Peyer's patch (tissue), 4 donors: ENCODE measurements around the gene USP30.

Experiments used
- CTCF ChIP-seq, 6 experiments: fragments of 450-650 bp in 4 of 6; fragments of 200-600 bp in 2 of 6; sonication (generic) in 1 of 6; IDR thresholded peaks; one replicate each; pipeline ENCODE4 v1.5.1; 2017 to 2019; ENCODE audit warnings: antibody characterized with exemption in 6 of 6, mild to moderate bottlenecking in 3 of 6, moderate library complexity in 1 of 6
- POLR2A ChIP-seq, 2 donors: fragments of 450-650 bp; IDR thresholded peaks; one replicate each; pipeline ENCODE4 v1.5.1; 2017; ENCODE audit warnings: antibody characterized with exemption in 2 of 2, mild to moderate bottlenecking in 2 of 2, moderate library complexity in 2 of 2

DNA sequence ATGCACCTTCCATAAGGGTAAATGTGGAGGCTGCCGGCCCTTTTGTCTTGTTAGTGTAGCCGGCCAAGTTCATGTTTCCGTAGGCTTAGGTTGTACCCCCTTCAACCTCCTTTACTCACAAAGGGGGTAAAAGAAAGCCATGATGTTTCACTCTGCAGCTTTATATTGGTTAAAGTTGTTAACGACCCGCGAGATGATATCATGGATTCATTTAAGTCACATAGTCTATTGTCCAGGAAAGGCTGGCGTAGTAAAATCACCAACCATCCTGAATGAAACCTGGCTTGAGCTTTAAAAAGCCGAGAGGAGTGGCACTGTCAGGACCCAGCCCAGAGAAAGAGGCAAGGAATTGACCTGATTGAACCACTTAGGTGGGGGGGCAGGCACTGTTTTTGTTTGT lies 46.3 kb downstream of the USP30 start:
- TF ChIP-seq CTCF (IDR thresholded peaks at IDR 0.05): no peak
- no peak for TF ChIP-seq POLR2A (IDR thresholded peaks at IDR 0.05)
